Measurements from ENCODE around the gene DGKD. TPM values are rescaled to one million over a fixed set of nuclear protein-coding genes. Genes with fewer than 3 reads are reported as not detected.

DGKD gene
- total RNA-seq, 4 donors from 2014 or later = 67.7 to 195 (median 125) TPM

DNA sequence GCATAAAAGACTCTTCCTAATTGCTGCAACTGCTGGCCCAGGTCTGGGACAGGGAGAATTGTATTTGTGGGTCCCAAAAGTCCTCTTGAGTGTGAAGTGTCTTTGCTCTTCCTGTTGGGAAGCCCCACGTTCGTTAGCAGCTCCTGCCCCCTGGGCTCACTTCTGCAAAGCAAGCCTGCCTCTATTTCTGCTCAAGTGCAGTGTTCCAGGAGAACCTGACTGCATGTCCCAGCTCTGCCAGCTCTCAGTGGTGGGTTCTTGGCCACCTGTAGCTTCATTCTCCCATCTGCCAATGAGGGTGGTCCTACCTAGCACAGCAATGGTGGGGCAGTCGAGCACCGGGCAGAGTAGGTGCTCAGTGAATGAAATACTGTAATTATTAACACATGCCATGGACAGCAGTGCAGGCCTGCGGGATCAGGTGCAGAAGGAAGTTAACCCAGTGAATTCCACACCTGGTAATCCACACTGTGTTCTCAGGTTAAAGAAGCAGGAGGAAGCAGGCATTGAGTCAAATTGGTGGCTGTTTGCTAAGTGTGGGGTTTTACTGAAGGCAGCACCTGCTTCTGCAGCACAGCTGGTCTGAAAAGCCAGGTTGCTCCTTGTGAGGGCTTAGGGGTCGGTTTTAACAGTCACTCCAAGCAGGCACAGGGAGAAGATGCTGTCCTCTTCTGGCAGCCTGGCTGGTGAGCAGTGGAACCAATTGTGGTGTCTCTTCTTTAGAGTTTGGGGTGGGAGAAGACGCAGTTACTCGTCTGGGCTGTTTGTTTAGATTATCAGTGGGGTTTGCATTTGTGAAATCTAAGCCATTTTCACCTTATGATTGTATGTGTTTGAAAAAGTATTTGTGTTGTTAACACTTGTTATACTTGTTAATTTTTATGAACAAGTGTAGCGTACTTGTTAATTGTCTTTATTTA, 54.3 kb downstream of the DGKD start:
- Histone ChIP-seq H3K27me3 (no peaks in the 10 kb centered on the region), H3K36me3 (no peaks in the 10 kb centered on the region), H3K27ac (peak overlapping the region; percentile 11 to 82 (median 55)), H3K4me1 (peaks cover 0 to 36% (median 4%) of the 10 kb centered on the region in 4 donors), H3K4me3 (no peak overlapping the region), H3K9me3 (no peaks in the 10 kb centered on the region)
- DNase-seq = peak in 1 of 3 donors; percentile 48
- TF ChIP-seq POLR2A (IDR thresholded peaks at IDR 0.05) (no peak), CTCF (IDR thresholded peaks at IDR 0.05) (no peak)

GRCh38 chr2:233409286-233409991, 55.1 kb downstream of the DGKD start:
- H3K4me1 ChIP-seq = peaks cover 0 to 44% (median 4%) of the 10 kb centered on the region in 4 donors
- H3K4me3 ChIP-seq = no peak overlapping the region
- H3K36me3 ChIP-seq = no peaks in the 10 kb centered on the region
- peak in 1 of 3 donors; percentile 72 for DNase-seq
- no peaks in the 10 kb centered on the region for H3K27me3 ChIP-seq
- H3K27ac ChIP-seq = peak overlapping the region; percentile 59 to 82 (median 68)
- no peak for TF ChIP-seq POLR2A (IDR thresholded peaks at IDR 0.05)
- no peak for TF ChIP-seq CTCF (IDR thresholded peaks at IDR 0.05)
- H3K9me3 ChIP-seq = no peaks in the 10 kb centered on the region

GRCh38 chr2:233410196-233410760, 56.0 kb downstream of the DGKD start:
- no peaks in the 10 kb centered on the region for H3K27me3 ChIP-seq
- TF ChIP-seq CTCF (IDR thresholded peaks at IDR 0.05) (no peak), POLR2A (IDR thresholded peaks at IDR 0.05) (no peak)
- H3K27ac ChIP-seq = peak overlapping the region; percentile 59 to 82 (median 68)
- H3K36me3 ChIP-seq = no peaks in the 10 kb centered on the region
- H3K4me1 ChIP-seq = peaks cover 0 to 52% (median 4%) of the 10 kb centered on the region in 4 donors
- H3K4me3 ChIP-seq = no peak overlapping the region
- DNase-seq = peak in 1 of 3 donors; percentile 54
- no peaks in the 10 kb centered on the region for H3K9me3 ChIP-seq

DNA sequence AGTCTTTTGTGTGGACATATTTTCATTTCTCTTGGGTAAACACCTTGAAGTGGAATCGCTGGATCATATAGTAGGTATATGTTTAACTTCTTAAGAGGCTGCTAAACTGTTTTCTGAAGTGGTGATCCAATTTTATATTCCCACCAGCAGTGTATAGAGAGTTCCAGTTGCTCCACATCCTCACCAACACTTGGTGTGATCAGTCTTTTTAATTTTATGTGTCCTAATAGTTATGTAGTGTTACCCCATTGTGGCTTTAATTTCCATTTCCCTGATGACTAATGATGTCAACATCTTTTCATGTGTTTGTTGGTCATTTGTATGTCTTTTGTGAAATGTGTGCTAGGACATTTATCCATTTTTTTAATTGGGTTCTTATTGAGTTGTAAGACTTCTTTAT, 56.9 kb downstream of the DGKD start:
- H3K27me3 ChIP-seq = no peaks in the 10 kb centered on the region
- H3K36me3 ChIP-seq = no peaks in the 10 kb centered on the region
- no peaks in the 10 kb centered on the region for H3K9me3 ChIP-seq
- H3K4me3 ChIP-seq = no peak overlapping the region
- peak overlapping the region in 3 of 4 donors; percentile 59 to 82 (median 76) for H3K27ac ChIP-seq
- H3K4me1 ChIP-seq = peaks cover 0 to 58% (median 7%) of the 10 kb centered on the region in 4 donors
- TF ChIP-seq CTCF (IDR thresholded peaks at IDR 0.05) (no peak), POLR2A (IDR thresholded peaks at IDR 0.05) (no peak)
- no peak for DNase-seq

- Histone ChIP-seq H3K4me3 (no peak overlapping the region), H3K27ac (no peak overlapping the region), H3K27me3 (no peaks in the 10 kb centered on the region), H3K4me1 (peaks cover 0 to 66% (median 7%) of the 10 kb centered on the region in 4 donors), H3K9me3 (no peaks in the 10 kb centered on the region), H3K36me3 (no peaks in the 10 kb centered on the region)
- DNase-seq = no peak
- TF ChIP-seq POLR2A (IDR thresholded peaks at IDR 0.05) (no peak), CTCF (IDR thresholded peaks at IDR 0.05) (no peak)
These were observed 58.1 kb downstream of the DGKD start for GRCh38 chr2:233412405-233412804.

All from Peyer's patch (tissue), 4 donors.